Measurements from ENCODE around the gene IL17D. TPM values are rescaled to one million over a fixed set of nuclear protein-coding genes. Genes with fewer than 3 reads are reported as not detected.

IL17D gene
- total RNA-seq, 1 experiment from 2014 or later = 1.2 TPM

- H3K4me1 ChIP-seq (ENCODE audit: insufficient read depth, low read length) = no peaks in the 10 kb centered on the region
- no peak overlapping the region for H3T11ph ChIP-seq (ENCODE audit: low read length)
- Mint-ChIP-seq H3K4me1 (peaks cover 14% of the 10 kb centered on the region in 2 experiments), H3K36me3 (ENCODE audit: insufficient read depth in 1 of 3, low read depth in 3 of 3) (no peaks in the 10 kb centered on the region), H3K27ac (peak overlapping the region in 1 of 3 experiments; percentile 9; a peak in 1 of 7 replicates), H3K9me3 (no peaks in the 10 kb centered on the region), H3K4me3 (no peak overlapping the region), H3K27me3 (ENCODE audit: low read depth) (peaks cover 37% of the 10 kb centered on the region)
- H2BK20ac ChIP-seq (ENCODE audit: low read depth, low read length, poor library complexity, severe bottlenecking) = no peak overlapping the region
- H3K9ac ChIP-seq (ENCODE audit: extremely low read depth, insufficient read length, low read length) = no peak overlapping the region
- H3K14ac ChIP-seq (ENCODE audit: insufficient read depth, low read length) = no peak overlapping the region
- no peak overlapping the region for H3K4me2 ChIP-seq (ENCODE audit: insufficient read depth, insufficient read length, low read length)
- H3K23ac ChIP-seq (ENCODE audit: insufficient read length, low read depth, low read length) = no peak overlapping the region
- H2BK120ac ChIP-seq (ENCODE audit: low read depth, low read length, poor library complexity, severe bottlenecking) = no peak overlapping the region
- H4K91ac ChIP-seq (ENCODE audit: insufficient read length, low read depth, low read length) = no peak overlapping the region
- H3K56ac ChIP-seq (ENCODE audit: insufficient read length, low read depth, low read length) = no peak overlapping the region
- TF ChIP-seq, protein P1, sequence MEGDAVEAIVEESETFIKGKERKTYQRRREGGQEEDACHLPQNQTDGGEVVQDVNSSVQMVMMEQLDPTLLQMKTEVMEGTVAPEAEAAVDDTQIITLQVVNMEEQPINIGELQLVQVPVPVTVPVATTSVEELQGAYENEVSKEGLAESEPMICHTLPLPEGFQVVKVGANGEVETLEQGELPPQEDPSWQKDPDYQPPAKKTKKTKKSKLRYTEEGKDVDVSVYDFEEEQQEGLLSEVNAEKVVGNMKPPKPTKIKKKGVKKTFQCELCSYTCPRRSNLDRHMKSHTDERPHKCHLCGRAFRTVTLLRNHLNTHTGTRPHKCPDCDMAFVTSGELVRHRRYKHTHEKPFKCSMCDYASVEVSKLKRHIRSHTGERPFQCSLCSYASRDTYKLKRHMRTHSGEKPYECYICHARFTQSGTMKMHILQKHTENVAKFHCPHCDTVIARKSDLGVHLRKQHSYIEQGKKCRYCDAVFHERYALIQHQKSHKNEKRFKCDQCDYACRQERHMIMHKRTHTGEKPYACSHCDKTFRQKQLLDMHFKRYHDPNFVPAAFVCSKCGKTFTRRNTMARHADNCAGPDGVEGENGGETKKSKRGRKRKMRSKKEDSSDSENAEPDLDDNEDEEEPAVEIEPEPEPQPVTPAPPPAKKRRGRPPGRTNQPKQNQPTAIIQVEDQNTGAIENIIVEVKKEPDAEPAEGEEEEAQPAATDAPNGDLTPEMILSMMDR (conservative IDR thresholded peaks at IDR 0.05) = no peak
- H4K8ac ChIP-seq (replicated peaks; ENCODE audit: insufficient read length, low read depth, low read length) = no peak overlapping the region
- no peak overlapping the region for H2AFZ ChIP-seq (ENCODE audit: low read length)
- no peaks in the 10 kb centered on the region for H3K23me2 ChIP-seq (ENCODE audit: insufficient read length, low read depth, low read length, poor library complexity, severe bottlenecking)
- no peak overlapping the region for H2AK5ac ChIP-seq (ENCODE audit: insufficient read length, low read length)
- WGBS (ENCODE audit: extremely low coverage, insufficient read length, low lambda C conversion rate) = no CpG with 5 or more reads among the region's 11 CpGs
- H2BK5ac ChIP-seq (ENCODE audit: insufficient read length, low read length) = no peak overlapping the region
- no peak overlapping the region for H3K18ac ChIP-seq (ENCODE audit: insufficient read length, low read depth, low read length)
- no peaks in the 10 kb centered on the region for H3K9me3 ChIP-seq (ENCODE audit: control insufficient read depth, low read depth, low read length)
- no peak overlapping the region for H2BK15ac ChIP-seq (ENCODE audit: low read depth, low read length)
- no peaks in the 10 kb centered on the region for H3K27me3 ChIP-seq (ENCODE audit: insufficient read depth, low read length)
- no peak for DNase-seq
- no peaks in the 10 kb centered on the region for H3K79me2 ChIP-seq (ENCODE audit: insufficient read depth, low read length)
- no peak overlapping the region for H2BK12ac ChIP-seq (ENCODE audit: insufficient read length, low read depth, low read length)
- H3K79me1 ChIP-seq (ENCODE audit: insufficient read depth, low read depth, low read length, poor library complexity, severe bottlenecking) = no peaks in the 10 kb centered on the region
- no peaks in the 10 kb centered on the region for H4K20me1 ChIP-seq (ENCODE audit: control insufficient read depth, insufficient read depth, insufficient read length)
- H3K4ac ChIP-seq (ENCODE audit: low read depth, low read length) = no peak overlapping the region
- no peak overlapping the region for H3K27ac ChIP-seq (ENCODE audit: insufficient read length, low read depth, low read length)
- H4K5ac ChIP-seq (ENCODE audit: insufficient read length, low read depth, low read length) = no peak overlapping the region
Measured at GRCh38 chr13:20720499-20720898, 17.0 kb downstream of the IL17D start.

Measured in H9 (cell line).